HepG2 (cell line): Measurements from ENCODE around the gene GAB3. TPM values are rescaled to one million over a fixed set of nuclear protein-coding genes. Genes with fewer than 3 reads are reported as not detected.

Experiments used
- polyA plus RNA-seq, 8 experiments: library from polyadenylated mRNA; depleted of rRNA in 3 of 8; stranded (reverse) in 7 of 8; unstranded in 1 of 8; fragments of >200 nt; fragmentation: Illumina TruSeq in 4 of 8; extraction: Trizol in 4 of 8; gene quantifications; 2 replicates each; pipeline versions ENCODE4 v1.2.1 to v1.2.3, GENCODE V29; 2011 to 2016; ENCODE audit warnings: low read depth in 4 of 8, missing spikeins in 1 of 8, mixed read lengths in 1 of 8; ENCODE audit not compliant: insufficient read depth in 1 of 8
- small RNA-seq, 3 experiments: library from RNA; depleted of rRNA; stranded (forward); fragments of <200 nt; gene quantifications; one replicate each; pipeline ENCODE3, GENCODE V24; 2012; ENCODE audit warnings: low read depth in 2 of 3, low replicate concordance in 1 of 3; ENCODE audit not compliant: insufficient read length in 3 of 3, insufficient read depth in 2 of 3
- total RNA-seq, 5 experiments: library from RNA; depleted of rRNA; stranded (reverse); fragments of >200 nt; fragmentation: Illumina TruSeq; extraction: Trizol; gene quantifications; 2 replicates each; pipeline ENCODE4 v1.2.3, GENCODE V29; 2016; ENCODE audit warnings: low read depth in 1 of 5

GAB3 gene
- total and polyA plus RNA-seq, 2 of the 13 experiments (the other 11 are each of a cell fraction or from before 2014, with no cell fraction given), result not detected

Small RNA genes lying within 50 kb of the gene (small RNA-seq; reads per million reads assigned to genes)
- 0 reads per million in 3 experiments for gene SNORA36A

Other genes with a start within 250 kb of the GAB3 start
- 6.7 and 11.2 TPM in 2 replicates for gene FAM3A, start 234.8 kb downstream of the GAB3 start, total RNA-seq (2016; rRNA removed; fragmentation: Illumina TruSeq; extraction: Trizol)
- gene FAM3A, start 234.8 kb downstream of the GAB3 start, polyA plus RNA-seq (2011; rRNA removed), result 22.7 and 26.0 TPM in 2 replicates
- 28.8 and 44.6 TPM in 2 replicates for gene G6PD, start 204.2 kb downstream of the GAB3 start, total RNA-seq (2016; rRNA removed; fragmentation: Illumina TruSeq; extraction: Trizol)
- gene G6PD, start 204.2 kb downstream of the GAB3 start, polyA plus RNA-seq (2011; rRNA removed), result 18.8 and 19.5 TPM in 2 replicates
- 26.5 and 30.6 TPM in 2 replicates for gene IKBKG, start 203.5 kb downstream of the GAB3 start, total RNA-seq (2016; rRNA removed; fragmentation: Illumina TruSeq; extraction: Trizol)
- 44.3 and 57.9 TPM in 2 replicates for gene IKBKG, start 203.5 kb downstream of the GAB3 start, polyA plus RNA-seq (2011; rRNA removed)
- not detected in 2 replicates for gene CTAG1A, start 165.9 kb downstream of the GAB3 start, total RNA-seq (2016; rRNA removed; fragmentation: Illumina TruSeq; extraction: Trizol)
- not detected in 2 replicates for gene CTAG1A, start 165.9 kb downstream of the GAB3 start, polyA plus RNA-seq (2011; rRNA removed)
- not detected in 2 replicates for gene CTAG1B, start 131.8 kb downstream of the GAB3 start, total RNA-seq (2016; rRNA removed; fragmentation: Illumina TruSeq; extraction: Trizol)
- gene CTAG1B, start 131.8 kb downstream of the GAB3 start, polyA plus RNA-seq (2011; rRNA removed), result not detected in 2 replicates
- not detected in 2 replicates for gene CTAG2, start 97.5 kb downstream of the GAB3 start, total RNA-seq (2016; rRNA removed; fragmentation: Illumina TruSeq; extraction: Trizol)
- gene CTAG2, start 97.5 kb downstream of the GAB3 start, polyA plus RNA-seq (2011; rRNA removed), result not detected in 2 replicates
- gene DKC1, start 11.8 kb upstream of the GAB3 start, total RNA-seq (2016; rRNA removed; fragmentation: Illumina TruSeq; extraction: Trizol), result 102 and 150 TPM in 2 replicates
- 45.4 and 61.6 TPM in 2 replicates for gene DKC1, start 11.8 kb upstream of the GAB3 start, polyA plus RNA-seq (2011; rRNA removed)
- gene MPP1, start 54.4 kb upstream of the GAB3 start, total RNA-seq (2016; rRNA removed; fragmentation: Illumina TruSeq; extraction: Trizol), result 8.1 and 9.4 TPM in 2 replicates
- gene MPP1, start 54.4 kb upstream of the GAB3 start, polyA plus RNA-seq (2011; rRNA removed), result 7.0 and 7.8 TPM in 2 replicates
- not detected in 2 replicates for gene SMIM9, start 83.6 kb upstream of the GAB3 start, total RNA-seq (2016; rRNA removed; fragmentation: Illumina TruSeq; extraction: Trizol)
- not detected in 2 replicates for gene SMIM9, start 83.6 kb upstream of the GAB3 start, polyA plus RNA-seq (2011; rRNA removed)
- 5.0 and 5.4 TPM in 2 replicates for gene F8A1, start 135.3 kb upstream of the GAB3 start, total RNA-seq (2016; rRNA removed; fragmentation: Illumina TruSeq; extraction: Trizol)
- 3.6 and 3.9 TPM in 2 replicates for gene F8A1, start 135.3 kb upstream of the GAB3 start, polyA plus RNA-seq (2011; rRNA removed)